ENCODE results near the gene OR5AC2. TPM values are rescaled to one million over a fixed set of nuclear protein-coding genes. Genes with fewer than 3 reads are reported as not detected.

Gene OR5AC2
- total RNA-seq, 2 experiments from 2014 or later: not detected

DNA sequence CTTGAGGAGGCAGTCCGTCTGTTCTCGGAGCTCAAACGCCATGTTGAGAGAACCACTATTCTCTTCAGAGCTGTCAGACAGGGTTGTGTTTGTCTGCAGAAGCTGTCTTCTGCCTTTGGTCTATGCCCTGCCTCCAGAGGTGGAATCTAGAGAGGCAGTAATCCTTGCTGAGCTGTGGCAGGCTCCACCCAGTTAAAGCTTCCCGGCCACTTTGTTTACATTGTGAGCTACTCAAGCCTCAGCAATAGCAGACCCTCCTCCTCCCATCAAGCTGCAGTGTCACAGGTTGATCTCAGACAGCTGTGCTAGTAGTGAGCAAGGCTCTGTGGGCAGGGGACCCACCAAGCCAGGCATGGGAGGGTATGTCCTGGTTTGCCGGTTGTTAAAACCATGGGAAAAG is 8.9 kb downstream of the OR5AC2 start:
- no peak for DNase-seq
- CTCF ChIA-PET: no interaction called here
- H3K4me1 Mint-ChIP-seq: no peaks in the 10 kb centered on the region

DNA sequence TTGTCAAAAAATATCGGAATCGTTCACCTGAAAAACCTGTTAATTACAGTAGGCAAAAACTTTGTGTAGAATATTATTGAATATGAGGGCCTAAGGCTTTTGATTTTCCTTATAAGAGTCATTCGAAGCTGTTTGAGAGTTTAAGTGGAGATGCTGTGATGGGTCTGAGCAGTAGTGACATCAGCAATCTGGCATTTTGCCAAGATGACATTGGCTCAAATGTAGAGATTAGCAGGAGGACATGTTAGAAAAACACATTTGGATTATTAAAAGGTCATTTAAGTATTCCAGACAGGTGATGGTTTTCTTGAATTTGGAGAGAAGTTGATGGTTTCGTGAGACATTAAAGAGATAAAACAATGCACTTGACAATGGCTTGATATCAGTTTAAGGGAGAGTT is 12.9 kb downstream of the OR5AC2 start:
- H3K27ac Mint-ChIP-seq: no peak overlapping the region
- no peak for DNase-seq
- H3K4me3 Mint-ChIP-seq: no peak overlapping the region
- CTCF ChIA-PET: no interaction called here
- H3K27me3 Mint-ChIP-seq: peaks cover 3% of the 10 kb centered on the region
- no peaks in the 10 kb centered on the region for H3K36me3 Mint-ChIP-seq
- no peaks in the 10 kb centered on the region for H3K4me1 Mint-ChIP-seq
- no peaks in the 10 kb centered on the region for H3K9me3 Mint-ChIP-seq (ENCODE audit: low read depth)
- no peak for ATAC-seq

More for the DNA sequence above, 8.9 kb downstream of the OR5AC2 start:
- Mint-ChIP-seq H3K4me3 (no peak overlapping the region), H3K27ac (no peak overlapping the region), H3K36me3 (no peaks in the 10 kb centered on the region), H3K9me3 (ENCODE audit: low read depth) (peaks cover 2% of the 10 kb centered on the region), H3K27me3 (peaks cover 10% of the 10 kb centered on the region)
- no peak for ATAC-seq

DNA sequence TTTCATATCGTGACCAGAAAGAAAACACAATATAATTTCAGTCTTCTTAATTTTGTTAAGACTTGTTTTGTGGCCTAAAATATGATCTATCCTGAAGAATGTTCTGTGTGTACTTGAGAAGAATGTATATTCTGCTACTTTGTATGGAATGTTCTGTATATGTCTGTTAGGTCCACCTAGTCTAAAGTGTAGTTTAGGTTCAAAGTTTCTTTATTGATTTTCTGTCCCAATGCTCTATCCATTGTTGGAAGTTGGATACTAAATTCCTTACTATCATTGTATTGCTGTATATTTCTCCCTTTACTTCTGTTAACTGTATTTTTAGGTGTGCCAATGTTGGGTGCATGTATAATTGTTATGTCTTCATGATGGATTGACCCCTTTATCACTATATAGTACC is 21.2 kb downstream of the OR5AC2 start:
- Mint-ChIP-seq H3K36me3 (no peaks in the 10 kb centered on the region), H3K27ac (no peak overlapping the region), H3K4me3 (no peak overlapping the region), H3K27me3 (peaks cover 11% of the 10 kb centered on the region), H3K9me3 (ENCODE audit: low read depth) (peaks cover 4% of the 10 kb centered on the region), H3K4me1 (no peaks in the 10 kb centered on the region)
- ATAC-seq (no peak), DNase-seq (no peak)
- CTCF ChIA-PET: no interaction called here

DNA sequence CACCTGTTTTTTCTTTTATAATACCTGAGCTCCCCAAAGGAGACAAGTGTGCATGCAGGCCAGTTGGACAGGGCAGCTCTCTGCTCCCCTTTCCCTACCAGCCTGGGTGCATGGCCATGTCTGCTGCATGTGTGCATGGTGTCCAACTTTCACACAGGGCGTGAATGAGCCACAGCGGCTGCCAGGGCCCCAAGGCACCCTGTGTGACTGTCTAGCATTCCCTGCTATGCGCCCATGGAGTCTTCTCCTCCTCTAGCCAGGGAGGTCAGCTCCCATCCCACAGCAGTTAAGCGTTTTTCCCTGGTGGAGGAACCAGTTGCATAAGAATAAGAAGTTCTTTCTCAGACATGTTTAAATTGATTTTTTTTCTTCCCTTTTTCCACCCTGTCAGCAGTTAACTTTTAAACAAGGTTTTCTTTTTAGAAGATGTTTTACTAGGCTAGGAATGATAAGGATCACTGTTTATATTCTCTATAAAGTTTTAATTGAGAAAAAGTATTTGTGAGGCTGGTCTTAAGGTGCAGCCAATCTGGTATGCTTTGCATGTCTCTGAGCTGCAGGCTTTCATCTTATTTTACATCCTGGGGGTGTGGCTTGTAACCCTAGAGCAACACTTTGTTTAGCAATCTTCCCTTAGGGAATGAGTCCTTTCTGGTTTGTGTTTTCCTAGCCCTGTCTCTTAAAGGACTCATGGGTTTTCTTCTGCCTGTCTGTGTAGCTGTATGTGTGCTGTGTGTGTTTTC is 23.0 kb downstream of the OR5AC2 start:
- H3K9me3 Mint-ChIP-seq (ENCODE audit: low read depth): peaks cover 4% of the 10 kb centered on the region

DNA sequence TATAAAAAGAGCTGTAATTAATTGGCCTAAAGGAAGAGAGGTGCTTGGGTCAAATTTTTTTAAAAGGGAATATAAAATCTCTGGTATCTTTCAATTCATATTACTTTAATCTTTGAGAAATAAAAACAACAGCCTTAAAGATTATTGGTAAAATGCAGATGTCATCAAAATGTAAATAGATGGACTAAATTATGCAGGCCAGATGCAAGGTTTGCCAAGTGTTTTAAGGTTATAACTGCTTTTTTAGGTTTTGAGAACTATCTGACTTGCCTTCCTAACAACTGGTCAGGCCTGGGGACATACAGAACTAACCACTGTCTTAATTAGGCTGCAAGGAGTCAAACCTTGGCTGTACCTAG is 23.6 kb downstream of the OR5AC2 start:
- no peaks in the 10 kb centered on the region for H3K36me3 Mint-ChIP-seq
- H3K27ac Mint-ChIP-seq: no peak overlapping the region
- CTCF ChIA-PET: no interaction called here

More for the DNA sequence above, 23.0 kb downstream of the OR5AC2 start:
- Mint-ChIP-seq H3K36me3 (no peaks in the 10 kb centered on the region), H3K4me3 (no peak overlapping the region), H3K27me3 (peaks cover 11% of the 10 kb centered on the region), H3K4me1 (no peaks in the 10 kb centered on the region), H3K27ac (no peak overlapping the region)
- ATAC-seq (no peak), DNase-seq (no peak)
- CTCF ChIA-PET: no interaction called here

DNA sequence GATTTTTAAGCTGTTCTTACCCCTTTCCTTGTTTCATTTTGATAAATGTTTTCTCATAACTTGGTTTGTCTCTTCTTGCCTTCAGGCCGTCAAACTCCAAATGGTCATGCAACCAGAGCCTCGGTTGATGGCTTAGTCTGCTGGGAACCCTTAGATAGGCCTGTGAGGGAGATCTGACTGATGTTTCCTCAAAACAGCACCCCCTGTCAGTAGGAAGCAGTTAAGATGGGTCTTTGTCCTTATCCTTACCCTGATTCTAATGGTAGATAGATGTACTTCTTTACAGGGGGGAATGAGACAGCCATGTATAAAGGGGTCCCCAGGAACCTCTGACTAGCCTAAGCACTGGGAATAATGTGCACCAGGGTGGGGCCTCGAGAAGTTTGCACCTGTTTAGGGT is 27.3 kb downstream of the OR5AC2 start:
- H3K27me3 Mint-ChIP-seq: no peaks in the 10 kb centered on the region
- H3K36me3 Mint-ChIP-seq: no peaks in the 10 kb centered on the region
- DNase-seq (no peak), ATAC-seq (no peak)
- H3K27ac Mint-ChIP-seq: no peak overlapping the region
- CTCF ChIA-PET: no interaction called here
- peaks cover 4% of the 10 kb centered on the region for H3K9me3 Mint-ChIP-seq (ENCODE audit: low read depth)
- H3K4me1 Mint-ChIP-seq: no peaks in the 10 kb centered on the region
- H3K4me3 Mint-ChIP-seq: no peak overlapping the region

More for the DNA sequence above, 23.6 kb downstream of the OR5AC2 start:
- no peak overlapping the region for H3K4me3 Mint-ChIP-seq
- DNase-seq (no peak), ATAC-seq (no peak)
- no peaks in the 10 kb centered on the region for H3K4me1 Mint-ChIP-seq
- H3K27me3 Mint-ChIP-seq: peaks cover 11% of the 10 kb centered on the region
- H3K9me3 Mint-ChIP-seq (ENCODE audit: low read depth): peaks cover 4% of the 10 kb centered on the region

DNA sequence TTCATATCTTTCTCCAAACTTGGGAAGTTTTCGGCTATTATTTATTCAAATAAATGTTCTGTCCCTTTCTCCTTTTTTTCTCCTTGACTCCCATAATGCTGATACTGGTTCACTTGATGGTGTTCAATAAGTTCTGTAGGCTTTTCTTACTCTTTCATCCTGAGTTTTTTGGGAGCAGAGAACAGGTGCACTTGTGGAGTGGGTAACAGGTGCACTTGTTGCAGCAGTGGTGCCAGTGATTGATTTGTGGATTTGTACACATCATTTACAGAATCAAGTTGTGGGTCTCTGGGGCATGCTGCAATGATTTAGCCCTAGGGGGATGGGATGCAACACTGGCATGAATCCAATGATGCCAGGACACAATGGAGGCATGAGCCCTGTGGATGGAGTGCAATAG is 28.7 kb downstream of the OR5AC2 start:
- no peaks in the 10 kb centered on the region for H3K9me3 Mint-ChIP-seq (ENCODE audit: low read depth)
- no peaks in the 10 kb centered on the region for H3K36me3 Mint-ChIP-seq
- no peaks in the 10 kb centered on the region for H3K27me3 Mint-ChIP-seq
- no peak overlapping the region for H3K27ac Mint-ChIP-seq
- ATAC-seq (no peak), DNase-seq (no peak)
- no peak overlapping the region for H3K4me3 Mint-ChIP-seq
- no peaks in the 10 kb centered on the region for H3K4me1 Mint-ChIP-seq
- CTCF ChIA-PET: no interaction called here

DNA sequence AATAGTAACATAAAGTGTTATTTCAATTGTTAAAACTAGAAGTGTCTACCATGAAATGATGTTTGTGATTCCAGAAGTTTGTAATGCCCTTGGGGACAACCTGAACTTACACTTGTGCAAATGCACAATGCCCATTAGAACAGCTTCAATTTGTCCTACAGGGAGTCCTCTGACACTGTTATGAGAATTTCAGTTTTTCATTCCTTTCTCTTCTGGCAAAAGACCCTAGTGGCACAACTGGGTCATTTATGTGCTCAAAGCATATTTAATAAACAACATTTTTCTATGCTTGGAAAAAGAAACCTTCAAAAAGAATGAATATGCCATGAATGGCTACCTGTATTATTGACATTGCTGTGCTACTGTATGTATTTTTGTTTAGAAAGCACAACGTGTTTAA is 43.4 kb downstream of the OR5AC2 start, which contains the start of gene OR5H1:
TSS of gene OR5H1 (plus strand) at position 301 of the 400 bp plus-strand sequence. CDS start 1,977 bp downstream, outside the sequence.
- no peak for DNase-seq
- peaks cover 6% of the 10 kb centered on the region for H3K27me3 Mint-ChIP-seq
- no peaks in the 10 kb centered on the region for H3K4me1 Mint-ChIP-seq

DNA sequence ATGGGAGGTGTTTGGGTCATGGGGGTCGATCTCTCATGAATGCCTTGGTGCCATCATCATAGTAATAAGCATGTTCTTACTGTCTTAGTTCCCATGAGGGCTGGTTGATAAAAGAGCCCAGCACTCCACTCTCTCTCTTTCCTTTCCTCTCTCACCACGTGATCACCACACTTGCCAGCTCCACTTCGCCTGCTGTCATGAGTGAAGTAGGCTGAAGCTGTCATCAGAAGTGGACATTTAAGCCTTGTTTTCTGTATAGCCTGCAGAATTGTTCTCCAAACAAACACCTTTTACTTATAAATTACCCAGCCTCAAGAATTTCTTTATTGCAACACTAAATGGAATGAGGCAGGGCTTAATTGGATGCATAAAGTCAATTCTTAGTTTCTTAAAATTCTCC is 49.7 kb downstream of the OR5AC2 start:
- Mint-ChIP-seq H3K27ac (no peak overlapping the region), H3K9me3 (ENCODE audit: low read depth) (no peaks in the 10 kb centered on the region), H3K4me1 (no peaks in the 10 kb centered on the region), H3K4me3 (no peak overlapping the region), H3K36me3 (no peaks in the 10 kb centered on the region), H3K27me3 (peaks cover 9% of the 10 kb centered on the region)
- no peak for DNase-seq
- ATAC-seq: no peak
- CTCF ChIA-PET: no interaction called here

More for the DNA sequence above, 43.4 kb downstream of the OR5AC2 start, which contains the start of gene OR5H1:
- no peak within 1 kb of the TSS for H3K27ac Mint-ChIP-seq
- no peak within 1 kb of the TSS for H3K4me3 Mint-ChIP-seq
- ATAC-seq: no peak
- no peaks in the 10 kb centered on the region for H3K9me3 Mint-ChIP-seq (ENCODE audit: low read depth)
- CTCF ChIA-PET: no interaction called here
- no peaks in the 10 kb centered on the region for H3K36me3 Mint-ChIP-seq

Other genes starting within 250 kb of the OR5AC2 start
- 10 to 100 TPM; 47.9 to 82.1 TPM for gene RIOX2, start 114.7 kb upstream of the OR5AC2 start, total RNA-seq
- gene GABRR3, start 51.9 kb upstream of the OR5AC2 start, total RNA-seq: not detected
- not detected for gene OR5H1, start 43.5 kb downstream of the OR5AC2 start, total RNA-seq
- gene OR5H14, start 60.3 kb downstream of the OR5AC2 start, total RNA-seq: not detected
- not detected for gene OR5H15, start 79.5 kb downstream of the OR5AC2 start, total RNA-seq
- not detected for gene OR5H6, start 177.1 kb downstream of the OR5AC2 start, total RNA-seq
- not detected for gene OR5H2, start 195.3 kb downstream of the OR5AC2 start, total RNA-seq

Data from activated CD8-positive, alpha-beta memory T cell treated with anti-CD3 and anti-CD28 coated beads, Interleukin-2, amount 10 ng/mL, durations not matched to agents 7 days and 5 days (primary cell).